Immature natural killer cell (primary cell): Measurements from ENCODE around the gene FHIT. TPM values are rescaled to one million over a fixed set of nuclear protein-coding genes. Genes with fewer than 3 reads are reported as not detected.

Experiments
- DNase-seq, 3 donors: peaks; one replicate each; pipeline ENCODE4 v3.0.0; 2022; ENCODE audit warnings: mixed read lengths in 1 of 3
- H3K27ac Mint-ChIP-seq, 6 donors: one replicate each; pipeline ENCODE4 v1.8.0; 2020; ENCODE audit warnings: mixed read lengths in 6 of 6, mild to moderate bottlenecking in 5 of 6, inconsistent platforms in 4 of 6, moderate library complexity in 3 of 6
- H3K27me3 Mint-ChIP-seq, 3 donors: one replicate each; pipeline ENCODE4 v1.8.0; 2020 to 2021; ENCODE audit warnings: low read depth in 3 of 3, mild to moderate bottlenecking in 3 of 3, mixed read lengths in 3 of 3, moderate library complexity in 3 of 3, inconsistent platforms in 1 of 3
- H3K36me3 Mint-ChIP-seq, 3 donors: one replicate each; pipeline ENCODE4 v1.8.0; 2020; ENCODE audit warnings: mixed read lengths in 3 of 3, inconsistent platforms in 2 of 3, mild to moderate bottlenecking in 2 of 3
- H3K4me1 Mint-ChIP-seq, 2 donors: one replicate each; pipeline ENCODE4 v1.8.0; 2020; ENCODE audit warnings: inconsistent platforms in 2 of 2, mild to moderate bottlenecking in 2 of 2, mixed read lengths in 2 of 2, moderate library complexity in 1 of 2
- H3K4me3 Mint-ChIP-seq, 5 donors: one replicate each; pipeline ENCODE4 v1.8.0; 2020; ENCODE audit warnings: mild to moderate bottlenecking in 5 of 5, mixed read lengths in 5 of 5, inconsistent platforms in 3 of 5, moderate library complexity in 3 of 5
- H3K9me3 Mint-ChIP-seq, 6 donors: one replicate each; pipeline ENCODE4 v1.8.0; 2020; ENCODE audit warnings: mild to moderate bottlenecking in 6 of 6, mixed read lengths in 6 of 6, inconsistent platforms in 4 of 6, moderate library complexity in 3 of 6
- polyA plus RNA-seq, 3 donors: library from polyadenylated mRNA; unstranded; fragments of 300-500 nt; fragmentation: Illumina TruSeq; gene quantifications; one replicate each; pipeline ENCODE4 v1.2.3, GENCODE V29; 2021

The FHIT gene
- polyA plus RNA-seq, 3 donors from 2014 or later: 2.5 to 8.8 (median 3.9) TPM

DNA sequence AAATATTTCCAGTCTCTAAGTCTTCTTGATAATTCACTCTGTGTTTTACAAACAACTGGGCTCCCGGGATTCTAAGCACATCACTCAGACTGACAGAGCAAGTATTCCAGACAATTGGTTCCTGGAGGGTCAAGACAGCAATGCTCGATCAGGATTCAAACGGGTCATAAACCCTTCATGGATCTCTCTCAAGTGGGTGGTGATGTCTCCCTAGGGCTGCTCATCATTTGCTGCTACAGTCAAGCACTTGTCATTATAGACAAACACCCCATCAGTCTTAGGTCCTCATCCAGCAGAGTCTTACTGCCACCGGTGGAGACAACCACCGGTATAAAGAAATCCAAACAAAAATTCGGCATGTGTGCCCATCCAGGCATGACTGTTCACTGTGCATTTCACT is 921.1 kb downstream of the FHIT start:
- DNase-seq: no peak
- no peaks in the 10 kb centered on the region for H3K36me3 Mint-ChIP-seq
- H3K4me1 Mint-ChIP-seq: peaks cover 0 to 4% of the 10 kb centered on the region in 2 donors
- no peak overlapping the region for H3K27ac Mint-ChIP-seq
- no peak overlapping the region for H3K4me3 Mint-ChIP-seq
- H3K9me3 Mint-ChIP-seq: no peaks in the 10 kb centered on the region
- peaks cover 0 to 4% (median 0%) of the 10 kb centered on the region in 3 donors for H3K27me3 Mint-ChIP-seq

DNA sequence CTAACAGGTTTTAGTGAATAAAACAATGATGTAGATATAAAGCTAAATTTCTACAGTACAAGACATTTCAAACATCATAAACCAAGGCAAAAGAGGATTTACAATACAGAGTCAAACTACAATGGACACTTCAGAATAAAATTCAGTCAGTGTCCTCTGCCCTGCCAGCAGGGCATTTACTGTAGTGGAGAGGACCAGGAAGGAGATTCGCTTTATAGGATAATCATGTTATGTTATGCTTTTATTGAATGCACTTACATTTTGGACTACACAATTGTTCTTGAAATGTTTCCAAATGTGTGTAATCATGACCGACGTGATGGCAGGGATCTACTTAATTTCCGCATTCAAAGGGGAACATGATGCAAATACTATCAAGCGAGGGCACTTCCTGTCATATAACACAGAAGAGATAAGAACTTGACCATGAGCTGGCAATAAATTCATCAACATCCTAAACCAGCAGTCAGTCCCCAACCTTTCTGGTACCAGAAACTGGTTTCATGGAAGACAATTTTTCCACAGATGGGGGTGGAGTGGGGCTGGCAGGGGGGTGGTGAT is 925.6 kb downstream of the FHIT start:
- Mint-ChIP-seq H3K27me3 (peaks cover 0 to 4% (median 0%) of the 10 kb centered on the region in 3 donors), H3K36me3 (no peaks in the 10 kb centered on the region), H3K4me1 (no peaks in the 10 kb centered on the region), H3K4me3 (no peak overlapping the region), H3K9me3 (no peaks in the 10 kb centered on the region), H3K27ac (no peak overlapping the region)
- no peak for DNase-seq

DNA sequence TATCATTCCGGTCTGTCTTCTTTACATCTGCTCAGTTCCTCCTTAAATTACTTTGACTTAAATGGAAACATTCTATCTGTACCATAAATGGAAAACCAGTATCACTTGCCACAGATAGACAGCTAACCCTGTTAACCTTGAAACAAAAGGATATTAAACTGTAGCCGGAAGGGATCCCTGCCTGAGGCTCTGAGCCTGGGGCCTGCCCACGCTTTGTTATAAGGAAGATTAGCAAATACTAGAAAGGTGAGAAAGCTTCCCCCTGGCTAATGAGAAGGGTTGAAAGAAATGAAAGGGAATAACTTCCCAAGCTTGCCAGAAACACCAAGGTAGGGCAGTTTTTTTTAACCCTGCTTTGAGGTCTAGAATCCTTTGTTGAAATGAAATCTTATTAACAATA is 927.6 kb downstream of the FHIT start:
- H3K9me3 Mint-ChIP-seq: no peaks in the 10 kb centered on the region
- no peaks in the 10 kb centered on the region for H3K4me1 Mint-ChIP-seq
- H3K27ac Mint-ChIP-seq: no peak overlapping the region
- H3K27me3 Mint-ChIP-seq: peaks cover 0 to 4% (median 0%) of the 10 kb centered on the region in 3 donors
- no peak for DNase-seq
- H3K4me3 Mint-ChIP-seq: no peak overlapping the region
- no peaks in the 10 kb centered on the region for H3K36me3 Mint-ChIP-seq

DNA sequence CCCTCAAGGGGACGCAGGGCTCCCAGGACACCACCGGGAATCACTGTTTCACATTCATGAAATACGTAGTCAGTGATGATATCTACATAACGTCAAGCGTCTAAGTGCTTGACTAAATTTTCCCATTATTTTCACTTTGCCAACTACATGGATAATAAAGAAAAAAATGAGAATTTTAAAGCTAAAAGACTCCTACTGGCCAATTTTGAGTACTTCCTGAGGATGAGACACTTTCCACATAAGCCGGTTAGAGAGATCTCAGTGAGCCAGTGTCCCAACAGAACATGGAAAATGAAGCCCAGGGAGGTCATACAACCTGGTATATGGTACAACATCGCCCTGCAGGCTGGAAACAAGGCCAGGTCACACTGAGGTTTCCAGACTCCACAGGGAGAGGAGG is 928.1 kb downstream of the FHIT start:
- H3K27me3 Mint-ChIP-seq: peaks cover 0 to 4% (median 0%) of the 10 kb centered on the region in 3 donors
- no peaks in the 10 kb centered on the region for H3K36me3 Mint-ChIP-seq
- H3K27ac Mint-ChIP-seq: no peak overlapping the region
- no peak overlapping the region for H3K4me3 Mint-ChIP-seq
- peaks cover 2 to 4% of the 10 kb centered on the region in 2 donors for H3K4me1 Mint-ChIP-seq
- DNase-seq: no peak
- no peaks in the 10 kb centered on the region for H3K9me3 Mint-ChIP-seq

DNA sequence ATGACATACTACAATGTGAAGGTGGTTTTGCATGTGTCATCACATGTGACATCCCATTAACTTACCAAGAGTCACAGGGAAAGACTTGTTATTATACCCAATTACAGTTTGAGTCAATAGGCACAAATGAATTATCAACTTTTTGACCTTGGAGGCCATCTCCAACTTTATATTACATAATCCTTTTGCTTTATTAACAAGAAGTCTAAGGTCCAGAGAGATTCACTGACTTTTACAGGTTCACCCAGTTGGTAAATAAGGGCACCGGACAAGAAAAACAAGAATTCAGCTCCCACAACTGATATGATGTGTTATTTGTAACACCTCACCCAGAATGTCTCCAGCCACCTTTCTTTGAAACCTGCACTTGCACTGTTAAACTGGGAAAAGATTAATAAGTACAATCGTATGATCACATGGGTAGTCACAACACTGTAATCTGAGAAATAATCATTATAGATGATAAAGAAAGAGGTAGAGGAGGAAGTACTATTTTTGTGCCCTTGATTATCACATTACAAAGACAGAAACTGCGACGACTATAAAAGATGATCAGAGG is 928.9 kb downstream of the FHIT start:
- no peak for DNase-seq
- no peaks in the 10 kb centered on the region for H3K36me3 Mint-ChIP-seq
- no peaks in the 10 kb centered on the region for H3K9me3 Mint-ChIP-seq
- peaks cover 0 to 4% (median 0%) of the 10 kb centered on the region in 3 donors for H3K27me3 Mint-ChIP-seq
- peaks cover 3 to 6% of the 10 kb centered on the region in 2 donors for H3K4me1 Mint-ChIP-seq
- H3K27ac Mint-ChIP-seq: no peak overlapping the region
- H3K4me3 Mint-ChIP-seq: no peak overlapping the region

DNA sequence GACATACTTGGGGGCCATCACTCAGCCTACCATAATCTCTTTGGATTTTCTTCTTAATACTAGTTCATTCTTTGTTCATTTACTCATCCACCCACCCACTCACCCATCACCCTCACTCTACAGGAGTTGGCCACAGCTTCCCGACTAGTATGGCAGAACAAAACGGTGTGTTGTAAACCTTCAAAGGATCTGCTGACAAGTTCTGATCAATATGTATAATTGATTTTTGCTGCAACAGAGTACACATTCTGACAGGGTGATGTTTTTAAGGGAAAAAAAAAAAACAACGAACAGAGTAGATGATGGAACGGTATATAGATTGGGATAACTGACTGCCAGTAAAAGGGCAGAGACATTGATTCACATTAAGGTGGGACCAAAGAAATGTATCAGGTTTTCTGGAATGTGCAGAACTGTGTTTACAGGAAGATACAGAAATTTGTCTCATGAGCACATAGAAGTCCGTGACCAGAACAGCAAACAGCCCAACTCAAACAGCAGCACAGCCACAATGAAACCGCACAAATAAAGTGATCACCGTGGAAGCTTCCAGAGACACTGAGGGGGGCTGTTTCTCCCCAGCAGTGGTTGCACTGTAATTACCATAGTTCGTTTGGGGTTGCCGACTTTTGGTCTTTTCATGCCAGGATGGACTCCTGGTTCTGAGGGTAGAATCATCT is 931.9 kb downstream of the FHIT start:
- Mint-ChIP-seq H3K4me3 (no peak overlapping the region), H3K4me1 (peaks cover 3 to 6% of the 10 kb centered on the region in 2 donors), H3K27me3 (no peaks in the 10 kb centered on the region), H3K27ac (no peak overlapping the region), H3K36me3 (no peaks in the 10 kb centered on the region), H3K9me3 (no peaks in the 10 kb centered on the region)
- DNase-seq: no peak

DNA sequence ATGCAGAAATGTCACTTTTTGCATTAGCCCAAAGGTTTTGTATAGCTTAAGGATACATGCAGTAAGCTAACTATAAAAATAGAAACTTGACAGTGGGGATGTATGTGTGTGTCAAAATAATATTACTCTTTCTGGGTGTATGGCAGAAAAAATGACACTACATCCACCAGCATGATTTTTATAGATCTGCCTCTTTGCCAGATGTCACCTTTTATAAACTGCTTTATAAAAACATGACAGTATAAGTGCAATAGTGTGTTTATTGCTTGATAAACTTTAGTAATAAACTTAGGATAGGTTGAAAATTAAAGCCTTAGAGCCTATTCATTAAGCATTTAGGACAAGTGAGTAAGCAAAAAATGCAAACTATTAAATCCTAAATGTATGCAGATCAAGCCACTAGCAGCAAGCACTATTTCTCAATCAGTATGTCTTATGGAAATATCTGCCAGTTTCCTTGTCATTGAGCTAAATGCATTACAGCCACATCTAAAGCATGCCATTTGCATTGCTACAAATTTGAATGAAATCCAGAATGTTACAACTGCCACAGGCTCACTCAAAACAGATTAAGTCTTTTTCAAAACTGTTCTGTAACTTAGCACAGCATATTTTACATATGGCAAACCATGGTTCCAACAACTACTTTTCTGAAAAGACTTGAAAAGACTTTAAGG is 935.0 kb downstream of the FHIT start:
- H3K27ac Mint-ChIP-seq: no peak overlapping the region
- peaks cover 3 to 10% of the 10 kb centered on the region in 2 donors for H3K4me1 Mint-ChIP-seq
- H3K4me3 Mint-ChIP-seq: no peak overlapping the region
- H3K36me3 Mint-ChIP-seq: no peaks in the 10 kb centered on the region
- no peaks in the 10 kb centered on the region for H3K27me3 Mint-ChIP-seq
- no peak for DNase-seq
- no peaks in the 10 kb centered on the region for H3K9me3 Mint-ChIP-seq

DNA sequence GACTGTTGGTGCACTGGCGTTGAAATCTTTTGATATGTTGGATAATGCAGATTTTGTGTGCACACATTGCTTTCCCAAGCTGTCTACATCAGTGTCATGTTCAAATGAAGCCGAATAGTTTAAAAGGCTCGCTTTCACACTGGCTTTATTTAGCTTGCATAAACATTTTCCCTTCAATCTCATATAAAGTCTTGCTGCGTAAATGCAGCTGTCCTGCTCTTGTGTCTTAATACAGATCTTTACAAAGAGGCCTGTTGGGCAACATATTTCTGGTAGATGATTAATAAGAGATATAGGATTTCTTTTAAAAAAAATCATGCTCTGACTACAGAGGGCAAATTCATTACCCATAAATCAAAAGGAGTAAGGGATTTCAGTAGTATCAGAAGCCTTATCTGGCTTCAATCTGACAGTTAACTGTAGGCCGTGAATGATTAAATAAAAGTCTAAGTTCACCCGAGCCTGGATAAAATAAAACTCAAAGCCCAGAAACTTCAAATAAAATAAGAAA is 937.2 kb downstream of the FHIT start:
- Mint-ChIP-seq H3K27me3 (no peaks in the 10 kb centered on the region), H3K4me1 (peaks cover 3 to 10% of the 10 kb centered on the region in 2 donors), H3K9me3 (no peaks in the 10 kb centered on the region), H3K4me3 (no peak overlapping the region), H3K36me3 (no peaks in the 10 kb centered on the region), H3K27ac (no peak overlapping the region)
- no peak for DNase-seq

DNA sequence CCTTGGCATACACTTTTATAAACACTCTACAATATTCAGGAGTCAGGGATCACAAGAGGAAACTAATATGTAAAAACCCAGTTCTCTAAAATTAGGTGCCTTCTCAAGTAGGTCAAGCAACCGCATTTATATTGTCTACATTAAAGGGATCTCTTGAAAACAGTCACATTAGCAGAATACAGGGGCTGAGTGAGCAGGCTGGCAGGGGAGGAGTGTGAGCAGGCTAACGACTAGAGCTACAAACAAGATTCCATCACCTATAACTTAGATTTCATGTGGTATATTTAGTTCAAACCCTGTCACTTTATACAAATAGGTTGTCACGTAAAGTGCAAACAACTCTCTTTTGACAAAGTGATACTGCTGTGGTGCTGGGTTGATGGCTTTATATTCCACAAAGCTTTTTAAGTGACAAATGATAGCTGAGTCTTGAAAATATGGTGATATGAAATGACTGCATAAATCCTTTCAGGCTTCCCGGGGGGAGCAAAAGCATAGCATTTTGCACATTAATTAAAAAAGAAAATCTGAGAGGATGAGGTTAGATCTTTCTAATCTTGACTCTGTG is 937.9 kb downstream of the FHIT start:
- no peaks in the 10 kb centered on the region for H3K36me3 Mint-ChIP-seq

DNA sequence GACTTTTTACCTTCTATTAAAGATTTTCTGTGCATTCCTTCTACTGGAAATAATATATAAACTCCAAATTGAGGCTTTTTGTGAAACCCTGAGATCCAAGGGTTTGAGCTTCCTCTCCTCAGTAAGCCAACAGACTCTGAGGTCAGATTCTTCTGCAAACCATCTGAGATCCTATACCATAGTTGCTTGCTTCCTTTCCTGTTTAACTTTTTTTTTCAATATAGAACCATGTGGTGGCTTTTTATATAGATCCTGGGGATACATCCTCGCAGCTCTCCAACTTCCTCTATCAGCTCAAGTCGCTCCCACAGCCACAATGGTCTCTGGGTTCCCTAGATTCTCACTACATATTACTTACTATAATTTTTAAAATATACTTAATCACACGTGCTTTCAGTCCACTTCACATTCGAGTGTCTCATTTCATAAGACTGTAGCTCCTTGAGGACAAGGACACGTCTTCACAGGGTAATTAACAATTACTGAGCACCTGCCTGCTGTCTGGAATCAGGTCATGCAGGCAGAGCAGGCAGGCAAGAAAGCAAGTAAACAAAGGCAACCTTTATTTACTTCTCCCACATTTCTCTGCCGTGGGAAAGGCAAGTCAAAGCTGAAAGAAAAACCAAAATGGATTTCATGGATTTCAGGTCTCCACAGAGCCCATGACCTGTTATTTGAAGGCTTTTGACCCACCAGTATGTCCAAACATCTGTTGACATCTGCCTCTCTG is 941.5 kb downstream of the FHIT start:
- H3K36me3 Mint-ChIP-seq: no peaks in the 10 kb centered on the region
- no peak overlapping the region for H3K27ac Mint-ChIP-seq
- peaks cover 0 to 4% of the 10 kb centered on the region in 2 donors for H3K4me1 Mint-ChIP-seq
- no peak for DNase-seq
- peaks cover 0 to 8% (median 2%) of the 10 kb centered on the region in 3 donors for H3K27me3 Mint-ChIP-seq
- H3K4me3 Mint-ChIP-seq: no peak overlapping the region
- H3K9me3 Mint-ChIP-seq: no peaks in the 10 kb centered on the region

More for the DNA sequence above, 937.9 kb downstream of the FHIT start:
- H3K27ac Mint-ChIP-seq: no peak overlapping the region
- H3K9me3 Mint-ChIP-seq: no peaks in the 10 kb centered on the region
- H3K4me1 Mint-ChIP-seq: peaks cover 2 to 7% of the 10 kb centered on the region in 2 donors
- no peak for DNase-seq
- no peaks in the 10 kb centered on the region for H3K27me3 Mint-ChIP-seq
- H3K4me3 Mint-ChIP-seq: no peak overlapping the region

DNA sequence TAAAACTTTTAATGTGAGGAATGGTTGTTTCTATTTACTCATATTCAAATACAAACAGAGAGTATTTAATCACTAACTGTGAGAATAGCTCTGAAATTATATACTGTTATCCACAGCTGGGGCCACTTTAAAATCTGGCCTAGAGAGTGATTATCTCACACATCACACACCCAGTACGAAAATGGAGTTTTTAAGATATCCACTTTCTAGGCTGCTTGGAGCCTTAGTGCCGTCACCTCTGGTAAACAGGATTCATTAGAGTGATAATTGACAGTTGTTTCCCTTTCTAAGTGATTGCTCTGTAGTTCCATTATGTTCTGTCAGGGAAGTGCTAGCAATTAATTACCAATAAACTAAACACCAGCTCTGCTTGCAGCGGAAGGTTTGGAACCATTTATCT is 942.4 kb downstream of the FHIT start:
- Mint-ChIP-seq H3K4me1 (peaks cover 0 to 4% of the 10 kb centered on the region in 2 donors), H3K36me3 (no peaks in the 10 kb centered on the region), H3K9me3 (no peaks in the 10 kb centered on the region), H3K27me3 (peaks cover 0 to 8% (median 2%) of the 10 kb centered on the region in 3 donors), H3K4me3 (no peak overlapping the region), H3K27ac (no peak overlapping the region)
- no peak for DNase-seq

DNA sequence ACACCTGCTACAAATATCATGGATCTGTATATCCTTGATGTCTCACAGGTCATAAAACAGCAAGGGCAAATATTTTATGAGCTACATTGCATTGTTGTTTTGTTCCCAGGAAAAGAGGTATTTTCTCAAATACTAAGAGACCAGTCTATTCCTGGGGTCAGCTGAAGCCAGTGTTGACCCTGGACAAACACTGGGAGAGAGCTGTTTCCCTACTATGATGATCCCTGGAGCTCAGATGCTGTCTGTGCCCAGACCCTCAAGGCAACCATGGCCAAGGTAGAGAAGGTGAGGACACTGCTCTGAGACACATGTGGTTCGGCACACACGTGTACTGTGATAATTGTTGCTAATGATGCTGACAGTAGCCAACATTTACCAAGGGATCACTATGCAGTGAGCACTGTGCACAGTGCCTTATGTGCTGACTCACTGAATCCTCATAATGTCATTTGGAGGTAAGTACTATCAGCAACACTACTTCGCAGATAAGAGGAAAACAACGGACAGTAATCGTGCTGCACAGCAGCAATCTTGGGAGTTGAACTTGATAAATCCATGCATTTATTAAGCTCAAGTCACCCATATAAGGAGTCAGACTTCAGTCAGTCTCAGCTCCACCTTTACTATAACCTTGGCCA is 943.6 kb downstream of the FHIT start:
- no peak overlapping the region for H3K4me3 Mint-ChIP-seq
- H3K36me3 Mint-ChIP-seq: no peaks in the 10 kb centered on the region
- H3K27ac Mint-ChIP-seq: no peak overlapping the region

DNA sequence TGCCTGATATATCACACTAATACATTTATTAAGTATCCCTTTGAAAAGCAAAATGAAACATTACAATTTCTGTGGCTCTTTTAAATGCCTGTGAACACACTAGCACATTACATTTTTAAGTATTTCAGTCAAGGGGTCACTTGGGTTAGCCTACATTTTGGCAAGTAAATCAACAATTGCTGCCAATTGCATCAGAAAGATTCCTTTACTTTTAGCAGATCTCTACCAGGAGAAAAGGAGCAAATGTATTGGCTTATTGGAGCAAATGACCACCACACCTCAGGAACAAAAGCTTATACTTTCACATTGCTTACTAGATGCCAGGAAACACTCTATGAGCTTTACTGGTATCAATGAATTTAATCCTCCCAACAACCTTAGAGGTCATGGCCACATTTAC is 947.1 kb downstream of the FHIT start:
- H3K9me3 Mint-ChIP-seq: no peaks in the 10 kb centered on the region
- H3K36me3 Mint-ChIP-seq: no peaks in the 10 kb centered on the region
- H3K4me1 Mint-ChIP-seq: no peaks in the 10 kb centered on the region

More for the DNA sequence above, 943.6 kb downstream of the FHIT start:
- Mint-ChIP-seq H3K4me1 (no peaks in the 10 kb centered on the region), H3K27me3 (peaks cover 0 to 8% (median 2%) of the 10 kb centered on the region in 3 donors), H3K9me3 (no peaks in the 10 kb centered on the region)
- DNase-seq: no peak

More for the DNA sequence above, 947.1 kb downstream of the FHIT start:
- H3K4me3 Mint-ChIP-seq: no peak overlapping the region
- no peak for DNase-seq
- peaks cover 0 to 12% (median 4%) of the 10 kb centered on the region in 3 donors for H3K27me3 Mint-ChIP-seq
- no peak overlapping the region for H3K27ac Mint-ChIP-seq
